ENCODE results near the gene KCTD16.

Gene KCTD16

GRCh38 chr5:144404672-144405071 lies 234.0 kb downstream of the KCTD16 start:
- TF ChIP-seq CTCF (IDR thresholded peaks at IDR 0.05; ENCODE audit: low read depth, low read length): no peak
- DNase-seq (ENCODE audit: extremely low read depth, low read depth): no peak

GRCh38 chr5:144405991-144406390 lies 235.3 kb downstream of the KCTD16 start:
- DNase-seq (ENCODE audit: extremely low read depth, low read depth): no peak
- no peak for TF ChIP-seq CTCF (IDR thresholded peaks at IDR 0.05; ENCODE audit: low read depth, low read length)

GRCh38 chr5:144406442-144406841 lies 235.8 kb downstream of the KCTD16 start:
- DNase-seq (ENCODE audit: extremely low read depth, low read depth): no peak
- no peak for TF ChIP-seq CTCF (IDR thresholded peaks at IDR 0.05; ENCODE audit: low read depth, low read length)

- DNase-seq (ENCODE audit: extremely low read depth, low read depth): no peak
These were observed 243.7 kb downstream of the KCTD16 start for GRCh38 chr5:144414202-144415029.

GRCh38 chr5:144416196-144416595 lies 245.5 kb downstream of the KCTD16 start:
- no peak for DNase-seq (ENCODE audit: extremely low read depth, low read depth)
- no peak for TF ChIP-seq CTCF (IDR thresholded peaks at IDR 0.05; ENCODE audit: low read depth, low read length)

More at GRCh38 chr5:144414202-144415029, 243.7 kb downstream of the KCTD16 start:
- no peak for TF ChIP-seq CTCF (IDR thresholded peaks at IDR 0.05; ENCODE audit: low read depth, low read length)

- no peak for DNase-seq (ENCODE audit: extremely low read depth, low read depth)
- no peak for TF ChIP-seq CTCF (IDR thresholded peaks at IDR 0.05; ENCODE audit: low read depth, low read length)
These were observed 248.0 kb downstream of the KCTD16 start for GRCh38 chr5:144418719-144419118.

- no peak for DNase-seq (ENCODE audit: extremely low read depth, low read depth)
- TF ChIP-seq CTCF (IDR thresholded peaks at IDR 0.05; ENCODE audit: low read depth, low read length): no peak
These were observed 250.7 kb downstream of the KCTD16 start for GRCh38 chr5:144421411-144421810.

All from AG09319 (cell line).